Stimulated activated CD8-positive, alpha-beta memory T cell treated with anti-CD3 and anti-CD28 coated beads, Interleukin-4, amount 100 ng/mL, for 24 hours (primary cell): ENCODE data around the gene FAM174B.
"Not testable (repeated sequence)": the region's sequence is repeated elsewhere in the genome, so short reads cannot be mapped to it uniquely, and the experiment has no call there.

ENCODE experiments used
- DNase-seq: peaks from one replicate; pipeline ENCODE4 v3.0.0-alpha.2; 2020; ENCODE audit warnings: low read depth

FAM174B gene

GRCh38 chr15:92617549-92618520, 37.7 kb downstream of the FAM174B start:
- no peak for DNase-seq

GRCh38 chr15:92616621-92617548, 38.7 kb downstream of the FAM174B start:
- DNase-seq, result no peak

- no peak for DNase-seq
These were observed 40.5 kb downstream of the FAM174B start for GRCh38 chr15:92614791-92615785.

- DNase-seq, result no peak
These were observed 41.3 kb downstream of the FAM174B start for GRCh38 chr15:92614301-92614700.

GRCh38 chr15:92613841-92614240, 41.7 kb downstream of the FAM174B start:
- DNase-seq, result no peak

GRCh38 chr15:92612891-92613290, 42.7 kb downstream of the FAM174B start:
- no peak for DNase-seq

GRCh38 chr15:92611995-92612745, 43.4 kb downstream of the FAM174B start:
- no peak for DNase-seq

GRCh38 chr15:92611150-92611549, 44.4 kb downstream of the FAM174B start:
- no peak for DNase-seq

GRCh38 chr15:92610101-92610520, 45.5 kb downstream of the FAM174B start:
- DNase-seq, result no peak

GRCh38 chr15:92608866-92609700, 46.5 kb downstream of the FAM174B start:
- DNase-seq, result no peak

GRCh38 chr15:92606836-92607150, 48.8 kb downstream of the FAM174B start:
- DNase-seq, result not testable (repeated sequence)

GRCh38 chr15:92606126-92606835, 49.3 kb downstream of the FAM174B start:
- DNase-seq, result no peak

- DNase-seq, result no peak
These were observed 50.2 kb downstream of the FAM174B start for GRCh38 chr15:92605225-92605944.

GRCh38 chr15:92603743-92604470, 51.7 kb downstream of the FAM174B start:
- no peak for DNase-seq

- no peak for DNase-seq
These were observed 52.3 kb downstream of the FAM174B start for GRCh38 chr15:92603278-92603677.

- no peak for DNase-seq
These were observed 53.3 kb downstream of the FAM174B start for GRCh38 chr15:92602267-92602593.

GRCh38 chr15:92601592-92602266, 53.8 kb downstream of the FAM174B start:
- no peak for DNase-seq
